Measurements from ENCODE around the gene ZNF784.

DNA sequence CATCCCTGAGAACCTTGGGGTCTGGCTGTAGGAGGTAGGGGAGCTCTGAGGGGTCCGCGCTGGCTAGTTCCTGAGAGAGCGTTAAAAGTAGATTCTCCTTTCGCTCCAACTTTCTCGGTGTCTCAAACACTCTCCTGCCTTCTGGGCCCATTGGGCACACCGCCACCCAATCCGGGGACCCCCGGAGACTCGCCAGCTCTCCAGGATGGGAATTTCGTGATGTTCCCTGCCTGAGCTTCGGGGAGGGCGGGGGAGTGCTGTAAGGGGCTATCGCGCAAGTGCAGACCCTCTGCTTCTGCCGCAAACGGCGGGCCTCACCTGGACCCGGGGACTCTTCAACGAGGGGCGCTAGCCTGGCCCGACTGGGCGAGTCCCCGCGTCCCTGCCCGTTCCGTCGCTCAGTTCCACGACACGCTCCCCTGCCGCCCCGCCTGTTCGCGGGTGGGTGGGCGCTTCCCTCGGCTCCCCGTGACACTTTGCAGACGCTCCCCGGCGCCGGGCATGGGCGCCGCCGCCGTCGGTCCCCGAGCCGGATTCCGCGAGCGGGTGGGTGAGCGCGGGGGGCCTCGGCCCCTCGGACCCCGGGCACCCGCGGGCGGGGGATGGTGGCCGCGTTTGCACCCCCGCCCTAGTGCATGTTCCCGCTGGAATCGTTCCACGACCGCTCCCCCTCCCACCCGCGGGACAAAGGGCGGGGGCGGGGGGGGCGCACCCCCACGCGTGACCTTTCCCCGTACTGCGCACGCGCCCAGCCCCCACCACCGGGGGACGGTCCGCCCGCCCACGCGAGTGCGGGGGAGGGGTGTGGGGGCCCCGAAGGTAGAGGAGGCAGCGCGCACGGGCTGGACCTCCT is 23.6 kb upstream of the ZNF784 start, which contains the start of gene CCDC106:
- no peak for TF ChIP-seq EZH2 (IDR thresholded peaks at IDR 0.05; ENCODE audit: borderline replicate concordance)
- TF ChIP-seq, protein P1, sequence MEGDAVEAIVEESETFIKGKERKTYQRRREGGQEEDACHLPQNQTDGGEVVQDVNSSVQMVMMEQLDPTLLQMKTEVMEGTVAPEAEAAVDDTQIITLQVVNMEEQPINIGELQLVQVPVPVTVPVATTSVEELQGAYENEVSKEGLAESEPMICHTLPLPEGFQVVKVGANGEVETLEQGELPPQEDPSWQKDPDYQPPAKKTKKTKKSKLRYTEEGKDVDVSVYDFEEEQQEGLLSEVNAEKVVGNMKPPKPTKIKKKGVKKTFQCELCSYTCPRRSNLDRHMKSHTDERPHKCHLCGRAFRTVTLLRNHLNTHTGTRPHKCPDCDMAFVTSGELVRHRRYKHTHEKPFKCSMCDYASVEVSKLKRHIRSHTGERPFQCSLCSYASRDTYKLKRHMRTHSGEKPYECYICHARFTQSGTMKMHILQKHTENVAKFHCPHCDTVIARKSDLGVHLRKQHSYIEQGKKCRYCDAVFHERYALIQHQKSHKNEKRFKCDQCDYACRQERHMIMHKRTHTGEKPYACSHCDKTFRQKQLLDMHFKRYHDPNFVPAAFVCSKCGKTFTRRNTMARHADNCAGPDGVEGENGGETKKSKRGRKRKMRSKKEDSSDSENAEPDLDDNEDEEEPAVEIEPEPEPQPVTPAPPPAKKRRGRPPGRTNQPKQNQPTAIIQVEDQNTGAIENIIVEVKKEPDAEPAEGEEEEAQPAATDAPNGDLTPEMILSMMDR (IDR thresholded peaks at IDR 0.05; ENCODE audit: poor library complexity) = no peak
- TF ChIP-seq EZH2phosphoT487 (IDR thresholded peaks at IDR 0.05; ENCODE audit: low read depth, severe bottlenecking, unreplicated experiment) = no peak
